LNCaP clone FGC (cell line): ENCODE data around the gene TRIM44.

Experiments
- DNase-seq: peaks from one replicate; pipeline ENCODE4 v3.0.0-alpha.2; 2011; ENCODE audit warnings: low read depth
- H3K4me3 ChIP-seq: 2 replicates; pipeline ENCODE4 v1.5.1; 2011; ENCODE audit warnings: mild to moderate bottlenecking, low read depth, low read length, control low read depth
- CTCF ChIP-seq: IDR thresholded peaks from 2 replicates; pipeline ENCODE4 v1.5.1; 2012; ENCODE audit warnings: mild to moderate bottlenecking; ENCODE audit not compliant: control insufficient read depth, insufficient read depth; ENCODE audit errors: extremely low read depth

TRIM44 gene

GRCh38 chr11:35736952-35737351 is 74.4 kb downstream of the TRIM44 start:
- no peak for DNase-seq
- no peak for TF ChIP-seq CTCF
- H3K4me3 ChIP-seq: no peak overlapping the region

GRCh38 chr11:35740061-35740799 is 77.7 kb downstream of the TRIM44 start:
- no peak for DNase-seq
- TF ChIP-seq CTCF: no peak
- no peak overlapping the region for H3K4me3 ChIP-seq

GRCh38 chr11:35742707-35743454 is 80.3 kb downstream of the TRIM44 start:
- no peak overlapping the region for H3K4me3 ChIP-seq
- no peak for DNase-seq
- TF ChIP-seq CTCF: no peak

GRCh38 chr11:35746356-35747153 is 84.0 kb downstream of the TRIM44 start:
- no peak for TF ChIP-seq CTCF
- DNase-seq: no peak
- H3K4me3 ChIP-seq: no peak overlapping the region

- H3K4me3 ChIP-seq: no peak overlapping the region
- TF ChIP-seq CTCF: no peak
- no peak for DNase-seq
These were observed 85.1 kb downstream of the TRIM44 start for GRCh38 chr11:35747668-35748067.

- DNase-seq: no peak
- H3K4me3 ChIP-seq: no peak overlapping the region
- no peak for TF ChIP-seq CTCF
These were observed 86.1 kb downstream of the TRIM44 start for GRCh38 chr11:35748644-35749043.
